ENCODE measurements around the gene CELF4.
A peak's percentile ranks its signal among the peaks of the same experiment; 100 is the strongest.

Gene CELF4

GRCh38 chr18:37355772-37356171 lies 209.8 kb downstream of the CELF4 start:
- no peak for DNase-seq (ENCODE audit: low spot score)

GRCh38 chr18:37351110-37351509 lies 214.5 kb downstream of the CELF4 start:
- no peak for DNase-seq (ENCODE audit: low spot score)

- no peak for DNase-seq (ENCODE audit: low spot score)
Observed at GRCh38 chr18:37348729-37349128, 216.9 kb downstream of the CELF4 start.

DNA sequence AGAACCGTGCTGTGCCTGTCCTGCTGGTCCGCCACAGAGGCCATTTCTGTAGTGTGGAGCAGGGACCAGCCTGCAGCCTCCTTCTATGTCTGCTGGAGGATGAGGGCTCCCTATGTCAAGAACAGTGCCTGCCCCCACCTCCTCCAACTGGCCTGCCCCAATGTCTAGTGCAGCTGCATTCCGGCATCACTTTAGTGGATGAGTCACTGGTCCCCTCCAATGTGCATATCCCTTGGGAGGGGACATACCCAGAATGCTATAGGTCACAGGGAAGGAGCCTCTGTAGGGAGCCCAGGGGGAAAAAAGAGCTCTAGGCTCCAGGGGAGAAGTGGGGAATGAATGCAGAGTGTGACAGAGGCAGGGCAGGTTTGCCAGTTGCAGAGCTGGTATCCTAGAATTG lies 219.6 kb downstream of the CELF4 start:
- DNase-seq (ENCODE audit: low spot score), result no peak

DNA sequence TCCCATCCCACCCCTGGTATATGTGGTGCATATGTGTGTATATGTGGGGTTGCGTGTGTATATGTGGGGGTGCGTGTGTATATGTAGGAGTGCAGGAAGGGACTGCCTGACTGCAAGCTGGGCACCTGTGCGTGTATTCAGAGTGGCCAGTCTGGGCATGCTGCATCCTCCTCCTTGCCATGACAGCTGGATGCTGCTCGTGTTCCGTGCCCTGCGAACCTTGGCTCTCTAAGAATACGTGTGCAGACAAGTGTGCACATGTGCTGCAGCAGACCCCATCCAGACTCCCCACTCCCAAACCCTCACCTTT lies 222.1 kb downstream of the CELF4 start:
- DNase-seq (ENCODE audit: low spot score), result no peak

DNA sequence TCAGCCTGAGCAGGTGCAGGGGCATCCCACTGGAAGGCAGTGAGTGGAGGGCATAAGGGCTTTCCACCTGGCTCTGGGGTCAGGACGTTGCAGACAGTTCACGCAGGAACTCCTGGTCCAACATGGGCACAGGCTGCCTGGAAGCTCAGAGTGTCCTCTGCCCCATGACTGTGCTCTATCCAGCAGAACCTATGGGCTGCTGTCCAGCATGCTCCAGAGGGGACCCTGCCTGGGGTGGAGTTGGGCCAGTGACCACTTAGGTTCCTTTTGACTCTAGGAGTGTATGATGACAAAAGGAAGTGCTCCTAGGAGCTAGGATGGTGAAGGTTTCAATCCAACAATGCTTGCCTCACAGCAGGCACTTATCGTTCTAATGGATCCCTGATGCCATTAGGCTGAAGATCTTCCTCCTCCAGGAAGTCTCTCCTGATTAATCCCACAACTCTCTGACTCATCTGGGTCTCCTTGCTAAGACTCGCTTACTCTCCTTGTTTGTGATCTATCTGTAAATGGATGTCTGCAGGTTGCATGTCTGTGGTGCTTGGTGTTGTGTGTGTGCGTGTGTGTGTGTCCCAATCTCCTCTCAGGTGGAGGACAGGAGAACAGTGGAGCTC lies 224.0 kb downstream of the CELF4 start:
- DNase-seq (ENCODE audit: low spot score), result no peak

- no peak for DNase-seq (ENCODE audit: low spot score)
Observed at GRCh38 chr18:37341016-37341415, 224.6 kb downstream of the CELF4 start.

DNA sequence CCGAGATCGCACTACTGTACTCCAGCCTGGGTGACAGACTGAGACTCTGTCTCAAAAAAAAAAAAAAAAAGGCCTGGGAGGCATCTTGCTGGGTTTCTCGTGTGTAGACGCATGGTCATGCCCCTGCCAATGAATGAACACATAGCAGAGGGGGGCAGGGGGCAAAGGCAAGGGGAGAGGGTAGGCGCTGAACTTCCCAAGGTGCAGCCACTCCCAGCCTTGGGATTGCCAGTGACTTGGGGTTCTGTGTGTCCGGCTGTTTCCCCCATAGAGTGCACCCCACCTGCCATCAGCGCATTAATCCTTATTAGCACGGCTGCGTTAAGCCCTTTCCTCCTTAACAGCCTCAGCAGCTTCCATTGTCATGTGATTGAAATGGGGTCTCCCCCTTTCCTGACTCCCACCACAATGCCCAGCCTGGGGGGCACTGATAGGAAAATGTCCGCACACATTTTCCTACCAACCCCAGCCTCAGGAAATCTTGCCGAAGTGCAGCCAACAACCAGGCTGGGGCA lies 225.8 kb downstream of the CELF4 start:
- DNase-seq (ENCODE audit: low spot score), result no peak

DNA sequence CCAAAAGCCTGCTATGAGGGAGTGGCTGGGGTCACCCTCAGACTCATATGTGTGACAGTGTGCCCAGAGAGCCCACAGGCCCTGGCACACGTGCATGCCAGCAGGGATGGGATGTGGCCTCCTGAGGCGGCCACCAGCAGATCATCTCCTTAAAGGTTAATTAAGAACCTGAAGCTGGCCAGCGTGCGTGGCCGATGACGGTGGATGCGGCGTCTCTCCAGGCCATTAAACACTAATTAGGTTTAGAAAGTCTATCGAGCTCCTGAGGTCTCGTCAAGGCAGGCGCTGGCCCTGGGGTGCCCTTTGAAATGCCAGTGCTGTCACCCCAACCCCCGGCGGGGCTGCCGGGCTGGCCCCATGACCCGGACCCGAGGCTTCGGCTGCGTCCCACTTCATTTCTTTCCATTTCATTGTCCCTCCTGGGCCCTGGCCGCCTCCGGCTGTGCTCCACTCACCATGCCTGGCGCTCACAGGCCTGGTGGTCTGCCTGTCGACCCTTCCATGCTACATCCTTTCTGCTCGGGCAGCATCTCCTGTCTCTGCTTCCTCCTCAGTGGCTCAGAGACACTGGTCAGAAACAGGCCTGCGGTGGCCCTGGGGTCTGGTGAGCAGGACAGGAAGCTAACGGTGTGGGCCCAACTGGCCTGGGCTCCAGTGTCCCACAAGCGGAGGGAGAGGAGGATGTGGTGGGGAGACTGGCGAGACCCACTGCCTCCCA lies 228.9 kb downstream of the CELF4 start:
- DNase-seq (ENCODE audit: low spot score), result no peak

- no peak for DNase-seq (ENCODE audit: low spot score)
Observed at GRCh38 chr18:37335409-37335736, 230.2 kb downstream of the CELF4 start.

- DNase-seq (ENCODE audit: low spot score), result no peak
Observed at GRCh38 chr18:37334631-37335408, 230.8 kb downstream of the CELF4 start.

DNA sequence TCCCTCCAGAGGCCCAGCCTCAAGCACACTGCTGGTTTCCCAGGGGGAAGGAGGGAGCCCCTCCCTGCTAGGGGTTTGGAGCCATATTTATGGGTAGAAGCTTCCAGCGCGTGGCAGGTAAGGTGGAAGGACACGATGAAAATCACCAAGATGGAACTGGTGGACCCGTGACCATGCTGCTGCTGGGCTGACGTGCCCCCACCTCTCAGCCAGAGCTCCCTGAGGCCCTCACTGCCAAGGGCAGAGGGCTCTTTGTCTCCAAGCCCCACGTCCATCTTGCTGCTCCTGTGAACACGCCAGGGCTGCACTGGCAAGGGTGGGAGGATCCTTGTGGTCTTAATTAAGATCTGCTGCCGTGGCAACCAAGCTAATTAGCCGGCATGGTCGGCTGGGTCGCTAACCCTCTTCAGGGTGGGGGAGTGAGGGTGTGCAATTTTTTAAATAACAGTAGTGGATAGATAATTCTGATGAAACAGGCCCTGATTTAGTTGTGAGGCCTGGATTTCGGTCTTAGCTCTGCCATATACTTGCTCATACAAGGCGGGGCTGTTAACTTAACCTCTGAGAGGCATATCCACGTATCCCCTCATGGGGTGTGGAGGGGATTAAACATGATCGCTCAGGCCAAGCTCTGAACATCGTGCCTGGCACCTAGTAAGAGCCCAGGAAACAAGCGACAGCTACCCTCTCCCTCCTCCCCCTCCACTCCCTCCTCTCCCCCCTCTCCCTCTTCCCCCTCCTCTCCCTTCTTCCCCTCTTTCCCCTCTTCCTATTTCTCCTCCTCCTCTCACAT lies 232.8 kb downstream of the CELF4 start:
- no peak for DNase-seq (ENCODE audit: low spot score)

DNA sequence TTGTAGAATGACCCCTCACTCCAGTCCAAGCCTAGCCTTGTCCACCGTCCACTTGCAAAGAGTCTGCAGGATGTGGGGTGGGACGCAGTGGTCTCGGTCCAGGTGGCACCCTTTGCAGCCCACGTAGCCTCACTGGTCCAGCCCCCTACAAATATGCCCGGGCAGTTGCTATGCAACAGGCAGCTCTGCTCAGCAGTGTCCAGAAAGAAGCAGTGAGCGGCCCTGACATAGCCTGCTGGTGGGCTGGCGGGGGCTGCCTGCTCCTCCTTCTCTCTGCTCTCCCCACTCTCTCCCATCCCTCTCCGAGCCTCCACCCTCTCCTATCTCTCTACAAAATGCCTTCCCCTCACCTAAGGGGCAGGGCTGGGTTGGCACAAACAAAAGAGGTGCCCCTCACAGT lies 233.4 kb downstream of the CELF4 start:
- no peak for DNase-seq (ENCODE audit: low spot score)

DNA sequence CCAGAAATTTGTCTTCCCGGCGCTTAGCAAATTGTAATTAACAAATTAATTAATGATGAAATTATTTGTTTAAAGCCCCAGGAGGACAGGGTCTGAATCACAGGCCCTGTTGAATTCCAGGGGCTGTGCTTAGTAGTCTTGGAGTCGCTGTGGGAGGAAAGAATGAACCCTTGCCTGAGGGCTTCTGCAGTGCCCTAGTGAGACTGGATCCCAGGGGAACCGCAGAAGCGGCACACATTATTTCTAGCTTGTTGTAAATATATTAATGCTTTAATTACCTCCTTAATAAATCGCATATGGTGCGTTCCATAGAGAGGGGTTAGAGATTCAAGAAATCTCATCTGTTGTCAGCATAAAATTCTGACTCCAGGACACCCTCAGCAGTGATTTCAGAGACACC lies 235.4 kb downstream of the CELF4 start:
- no peak for DNase-seq (ENCODE audit: low spot score)

DNA sequence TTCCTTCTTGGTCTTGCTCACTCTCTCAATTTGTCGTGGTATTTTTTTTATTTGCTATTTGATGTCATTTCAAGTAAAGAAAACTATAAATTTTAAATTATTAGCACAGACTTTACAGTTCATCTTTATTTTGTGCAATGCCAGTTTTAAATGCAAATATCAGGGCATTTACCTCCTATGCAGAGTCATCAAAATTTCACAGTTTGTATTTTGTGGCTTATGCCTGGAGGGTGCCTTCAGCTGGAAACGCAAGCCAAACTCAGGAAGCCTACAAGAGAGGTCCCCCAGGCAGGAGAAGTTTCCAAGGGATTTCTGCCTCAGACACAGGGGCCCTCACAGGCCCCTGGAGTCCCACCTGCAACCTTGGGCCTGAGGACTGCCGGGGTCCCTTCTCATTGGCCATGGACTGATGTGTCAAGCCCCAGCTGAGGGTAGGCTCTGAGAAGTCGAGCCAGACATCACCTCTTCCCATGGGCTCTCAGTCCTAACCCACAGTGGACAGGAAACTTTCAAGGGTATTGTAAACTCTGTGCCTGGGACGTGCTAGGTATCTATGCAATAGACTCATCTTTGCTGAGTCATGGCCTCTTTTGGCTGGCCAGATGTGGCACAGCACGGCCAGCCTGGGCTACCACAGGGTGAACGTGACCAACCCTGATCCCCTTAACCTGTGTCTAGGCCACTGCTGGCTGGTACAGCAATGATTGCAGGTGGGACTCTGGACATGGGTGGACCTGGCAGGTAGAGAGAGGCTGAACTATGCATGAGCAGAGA lies 236.5 kb downstream of the CELF4 start:
- no peak for DNase-seq (ENCODE audit: low spot score)

- DNase-seq (ENCODE audit: low spot score), result no peak
Observed at GRCh38 chr18:37327063-37327577, 238.5 kb downstream of the CELF4 start.

GRCh38 chr18:37322492-37323035 lies 243.0 kb downstream of the CELF4 start:
- peak; percentile 62 for DNase-seq (ENCODE audit: low spot score)

DNA sequence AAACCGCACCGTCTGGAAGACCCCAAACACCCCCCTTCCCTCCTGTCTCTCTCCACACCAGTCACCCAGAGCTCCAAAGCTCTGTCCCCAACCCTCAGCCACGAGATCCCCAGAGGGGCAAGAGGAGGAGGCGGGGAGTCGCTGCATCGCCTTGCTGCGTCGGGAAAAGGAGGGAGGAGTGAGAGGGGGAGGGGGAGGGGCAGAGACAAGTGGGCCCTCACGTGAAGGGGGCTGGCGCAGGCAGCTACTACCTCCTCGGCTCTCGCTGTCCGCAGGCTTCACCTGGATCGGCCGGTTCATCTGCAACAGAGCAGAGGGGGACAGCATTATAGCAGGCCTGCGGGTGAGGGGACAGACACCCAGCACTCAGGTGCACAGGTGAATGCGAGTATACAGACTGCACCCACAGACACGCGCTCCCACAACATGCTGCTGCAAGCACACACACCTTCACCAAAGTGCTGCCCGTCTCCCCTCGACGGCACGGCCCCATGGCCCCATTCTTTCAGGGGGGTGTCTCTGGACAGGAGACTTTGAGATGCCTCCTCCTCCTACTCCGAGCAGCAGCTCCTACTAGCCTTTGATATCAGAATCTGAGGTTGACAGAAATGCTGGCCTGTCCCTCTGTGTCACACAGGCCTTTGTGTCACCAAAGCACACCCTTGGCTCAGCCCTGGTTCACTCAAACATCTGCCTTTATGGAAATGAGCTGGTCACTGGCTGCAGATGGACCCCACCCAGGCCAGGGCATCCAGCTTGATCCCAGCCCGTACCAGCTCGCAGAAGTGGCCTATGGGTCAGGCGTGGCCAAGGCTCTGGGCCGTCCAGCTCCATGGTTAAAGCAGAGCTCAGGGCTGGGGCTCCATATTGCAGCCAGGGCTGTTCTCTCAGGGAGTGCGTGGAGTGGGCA lies 243.8 kb downstream of the CELF4 start:
- DNase-seq (ENCODE audit: low spot score), result no peak

GRCh38 chr18:37320317-37320716 lies 245.3 kb downstream of the CELF4 start:
- DNase-seq (ENCODE audit: low spot score), result no peak

Measured in NAMALWA (cell line).